HUDEP-2 (cell line): ENCODE results near the gene BICRA.
A peak's percentile ranks its signal among the peaks of the same experiment; 100 is the strongest.
"Not testable (repeated sequence)": the region's sequence is repeated elsewhere in the genome, so short reads cannot be mapped to it uniquely, and the experiment has no call there.

Experiments used
- DNase-seq, 76 experiments: peaks; one replicate each; lab custom pipeline; 2025; ENCODE audit not compliant: unreplicated experiment in 76 of 76; lab: John Stamatoyannopoulos, UW

BICRA gene

GRCh38 chr19:47658431-47659348 lies 49.8 kb downstream of the BICRA start:
- DNase-seq: no peak

- DNase-seq: no peak
Observed at GRCh38 chr19:47660435-47660832, 51.5 kb downstream of the BICRA start.

GRCh38 chr19:47661161-47661560 lies 52.2 kb downstream of the BICRA start:
- DNase-seq: no peak

- no peak for DNase-seq
Observed at GRCh38 chr19:47661611-47662010, 52.7 kb downstream of the BICRA start.

- DNase-seq: no peak
Observed at GRCh38 chr19:47663435-47663910, 54.5 kb downstream of the BICRA start.

GRCh38 chr19:47663911-47664771 lies 55.2 kb downstream of the BICRA start:
- no peak for DNase-seq

GRCh38 chr19:47668556-47668955 lies 59.6 kb downstream of the BICRA start:
- not testable (repeated sequence) for DNase-seq

- no peak for DNase-seq
Observed at GRCh38 chr19:47670736-47671135, 61.8 kb downstream of the BICRA start.

- no peak for DNase-seq
Observed at GRCh38 chr19:47671499-47671898, 62.6 kb downstream of the BICRA start.

GRCh38 chr19:47673426-47673825 lies 64.5 kb downstream of the BICRA start:
- no peak for DNase-seq

- DNase-seq: no peak
Observed at GRCh38 chr19:47674548-47674947, 65.6 kb downstream of the BICRA start.

GRCh38 chr19:47675271-47675670 lies 66.3 kb downstream of the BICRA start:
- no peak for DNase-seq

GRCh38 chr19:47675859-47676258 lies 66.9 kb downstream of the BICRA start:
- DNase-seq: no peak

- DNase-seq: no peak
Observed at GRCh38 chr19:47676811-47677210, 67.9 kb downstream of the BICRA start.

GRCh38 chr19:47679251-47679900 lies 70.4 kb downstream of the BICRA start:
- DNase-seq: no peak

GRCh38 chr19:47679922-47680857 lies 71.3 kb downstream of the BICRA start:
- no peak for DNase-seq

- DNase-seq: peak in 12 of 76 experiments; percentile 10 to 37 (median 16)
Observed at GRCh38 chr19:47680858-47681332, 72.0 kb downstream of the BICRA start.

GRCh38 chr19:47681388-47681787 lies 72.5 kb downstream of the BICRA start:
- DNase-seq: peak in 1 of 76 experiments; percentile 17

GRCh38 chr19:47681936-47682335 lies 73.0 kb downstream of the BICRA start:
- DNase-seq: no peak

GRCh38 chr19:47682939-47683338 lies 74.0 kb downstream of the BICRA start:
- peak in 64 of 76 experiments; percentile 9 to 81 (median 52) for DNase-seq
